IMR-90 (cell line): ENCODE data around the gene GNB4. TPM values are rescaled to one million over a fixed set of nuclear protein-coding genes. Genes with fewer than 3 reads are reported as not detected.

ENCODE experiments used
- ATAC-seq: fragments of 200-7000 bp; cut with Tn5 transposase; 2 replicates; pipeline ENCODE4 v1.9.1; 2020; ENCODE audit warnings: low read depth, mild to moderate bottlenecking, moderate library complexity
- BruUV-seq: library from RNA; stranded (reverse); fragments of 400-500 nt; replicated peaks from 2 replicates; lab custom pipeline; 2021; lab: Mats Ljungman, UMichigan
- CTCF ChIA-PET: fragments of 300-600 bp; formaldehyde crosslinking; extraction: SDS; loops from one replicate; lab custom pipeline; 2021; ENCODE audit warnings: antibody characterized with exemption; lab: Yijun Ruan, JAX
- POLR2A ChIA-PET: fragments of 300-600 bp; sonication (Branson Sonifier 250); formaldehyde crosslinking; loops from one replicate; lab custom pipeline; 2022; ENCODE audit warnings: antibody characterized with exemption; ENCODE audit not compliant: unreplicated experiment; lab: Charles Lee
- DNase-seq: peaks from one replicate; pipeline ENCODE4 v3.0.0; 2013
- H2AFZ ChIP-seq: replicated peaks from 2 replicates; pipeline ENCODE3; 2013; ENCODE audit warnings: low read length, mild to moderate bottlenecking; ENCODE audit not compliant: poor library complexity
- H2AK5ac ChIP-seq: 2 replicates; pipeline ENCODE4 v1.6.1; 2013; ENCODE audit warnings: low read depth, low read length, inconsistent platforms
- H2AK9ac ChIP-seq: replicated peaks from 2 replicates; pipeline ENCODE3; 2013; ENCODE audit warnings: mild to moderate bottlenecking, low read depth, low read length, moderate library complexity; ENCODE audit not compliant: poor library complexity
- H2BK120ac ChIP-seq: 2 replicates; pipeline ENCODE4 v1.6.1; 2013; ENCODE audit warnings: low read depth, low read length, inconsistent platforms
- H2BK15ac ChIP-seq: 3 replicates; pipeline ENCODE4 v1.6.1; 2013; ENCODE audit warnings: low read depth, low read length, inconsistent platforms
- H2BK20ac ChIP-seq: 2 replicates; pipeline ENCODE4 v1.6.1; 2013; ENCODE audit warnings: low read depth, mild to moderate bottlenecking, inconsistent platforms, low read length, moderate library complexity
- H2BK5ac ChIP-seq: 2 replicates; pipeline ENCODE4 v1.6.1; 2013; ENCODE audit warnings: mild to moderate bottlenecking, low read depth, low read length, inconsistent platforms; ENCODE audit not compliant: poor library complexity, severe bottlenecking
- H3K14ac ChIP-seq: replicated peaks from 2 replicates; pipeline ENCODE4 v1.6.1; 2013; ENCODE audit warnings: low read depth, low read length, inconsistent platforms
- H3K18ac ChIP-seq: 2 replicates; pipeline ENCODE4 v1.6.1; 2013; ENCODE audit warnings: low read depth, low read length, control low read depth
- H3K23ac ChIP-seq: 2 replicates; pipeline ENCODE4 v1.6.1; 2013; ENCODE audit warnings: low read depth, low read length, inconsistent platforms
- H3K27ac ChIP-seq: 2 replicates; pipeline ENCODE4 v1.5.1; 2013; ENCODE audit warnings: mild to moderate bottlenecking, control low read depth, low read length; ENCODE audit not compliant: insufficient read depth
- H3K27me3 ChIP-seq: 2 replicates; pipeline ENCODE4 v1.6.1; 2013; ENCODE audit warnings: low read length; ENCODE audit not compliant: control insufficient read depth, insufficient read depth
- H3K36me3 ChIP-seq: 2 replicates; pipeline ENCODE4 v1.6.1; 2013; ENCODE audit warnings: low read length, mixed read lengths; ENCODE audit not compliant: control insufficient read depth, insufficient read depth
- H3K4ac ChIP-seq: 2 replicates; pipeline ENCODE4 v1.6.1; 2013; ENCODE audit warnings: low read depth, low read length, inconsistent platforms
- H3K4me1 ChIP-seq: 2 replicates; pipeline ENCODE4 v1.6.1; 2013; ENCODE audit warnings: low read length, mixed read lengths; ENCODE audit not compliant: control insufficient read depth, insufficient read depth
- H3K4me2 ChIP-seq: 2 replicates; pipeline ENCODE4 v1.6.1; 2013; ENCODE audit warnings: low read depth, mild to moderate bottlenecking, control low read depth, low read length, moderate library complexity
- H3K4me3 ChIP-seq: 2 replicates; pipeline ENCODE4 v1.5.1; 2013; ENCODE audit warnings: low read depth, mild to moderate bottlenecking, control low read depth, low read length, moderate library complexity; ENCODE audit not compliant: insufficient read depth
- H3K56ac ChIP-seq: 2 replicates; pipeline ENCODE4 v1.6.1; 2013; ENCODE audit warnings: low read length, inconsistent platforms; ENCODE audit not compliant: insufficient read depth; ENCODE audit errors: extremely low read depth
- H3K79me1 ChIP-seq, 2 experiments: 2 replicates each; pipeline ENCODE4 v1.6.1; 2013; ENCODE audit warnings: low read length in 2 of 2, inconsistent platforms in 1 of 2, low read depth in 1 of 2
- H3K9ac ChIP-seq: 2 replicates; pipeline ENCODE4 v1.6.1; 2013; ENCODE audit warnings: low read depth, low read length, control low read depth
- H3K9me1 ChIP-seq: 2 replicates; pipeline ENCODE4 v1.6.1; 2013; ENCODE audit warnings: low read length, inconsistent platforms; ENCODE audit not compliant: insufficient read depth
- H3K9me3 ChIP-seq: 2 replicates; pipeline ENCODE4 v1.6.1; 2013; ENCODE audit warnings: low read length; ENCODE audit not compliant: control insufficient read depth, insufficient read depth
- H4K20me1 ChIP-seq: 2 replicates; pipeline ENCODE4 v1.6.1; 2013; ENCODE audit warnings: low read length, inconsistent platforms; ENCODE audit not compliant: insufficient read depth
- H4K5ac ChIP-seq: 2 replicates; pipeline ENCODE4 v1.6.1; 2013; ENCODE audit warnings: mild to moderate bottlenecking, low read depth, low read length, control low read depth
- H4K8ac ChIP-seq, 2 experiments: 2 replicates each; pipeline ENCODE4 v1.6.1; 2013; ENCODE audit warnings: low read depth in 2 of 2, low read length in 2 of 2, control low read depth in 1 of 2, inconsistent platforms in 1 of 2
- H4K91ac ChIP-seq: 2 replicates; pipeline ENCODE4 v1.6.1; 2013; ENCODE audit warnings: low read depth, low read length, inconsistent platforms; ENCODE audit not compliant: insufficient read depth
- POLR2A ChIP-seq: IDR thresholded peaks from 2 replicates; pipeline ENCODE4 v1.6.1; 2012; ENCODE audit warnings: mild to moderate bottlenecking, low read depth, low read length
- RFX5 ChIP-seq: IDR thresholded peaks from 2 replicates; pipeline ENCODE4 v1.8.0; 2012; ENCODE audit warnings: low read depth, mild to moderate bottlenecking, low read length, moderate library complexity
- SMC3 ChIP-seq: fragments of 150-350 bp; IDR thresholded peaks from 2 replicates; pipeline ENCODE4 v1.6.1; 2016; ENCODE audit warnings: low read depth, mild to moderate bottlenecking, antibody characterized with exemption, low read length, moderate library complexity
- WGBS, 2 experiments: methylation state at CpG; one replicate each; pipeline versions ENCODE4 v1.1.5 to v1.1.7; 2013; ENCODE audit warnings: missing lambda C conversion rate in 2 of 2; ENCODE audit not compliant: insufficient read length in 1 of 2; ENCODE audit errors: extremely low coverage in 2 of 2; 5-methylcytosine and 5-hydroxymethylcytosine counted together
- dilution Hi-C: fragments of 300-500 bp; cut with HindIII; formaldehyde crosslinking; loops from one replicate; pipeline ENCODE4 v1.14.3; 2018; ENCODE audit warnings: low sequenced_read_pairs; ENCODE audit not compliant: unreplicated experiment
- in situ Hi-C: fragments of 300-500 bp; cut with MboI; formaldehyde crosslinking; loops from 3 replicates; pipeline ENCODE4 v1.14.3; 2019; ENCODE audit warnings: low sequenced_read_pairs, inconsistent platforms, mixed read lengths
- intact Hi-C: fragments of 100-400 bp; cut with micrococcal nuclease; formaldehyde crosslinking; loops from 2 replicates; pipeline ENCODE4 v1.10.0; 2022
- polyA plus RNA-seq, 3 experiments: library from polyadenylated mRNA; depleted of rRNA; stranded (reverse); fragments of >200 nt; gene quantifications; 2 replicates each; pipeline ENCODE4 v1.2.3, GENCODE V29; 2012; ENCODE audit warnings: low replicate concordance in 1 of 3
- total RNA-seq: library from RNA; depleted of rRNA; stranded (reverse); fragments of >200 nt; gene quantifications from 2 replicates; pipeline ENCODE4 v1.2.3, GENCODE V29; 2012

GNB4 gene
- total and polyA plus RNA-seq, 2 of the 4 experiments (the other 2 are of a cell fraction): 22.1 to 112 TPM

- no TSS peak for BruUV-seq
Observed at GRCh38 chr3:179402963-179403362, 48.3 kb downstream of the GNB4 start.

More at GRCh38 chr3:179402963-179403362, 48.3 kb downstream of the GNB4 start:
- no peak overlapping the region for H3K18ac ChIP-seq
- ChIA-PET CTCF (interaction anchor here (0.6 to 0.7 kb wide), 2 partner anchors 46 to 155 kb away, joined by 3 read pairs; no protein-coding TSS in a partner anchor), POLR2A (no interaction called here)
- intact Hi-C loops: no loop called here
- no peak overlapping the region for H4K91ac ChIP-seq
- in situ Hi-C loops: no loop called here
- no peak overlapping the region for H3K4me3 ChIP-seq
- H3K4me1 ChIP-seq: peaks cover 3% of the 10 kb centered on the region
- no peak overlapping the region for H3K27ac ChIP-seq
- no peaks in the 10 kb centered on the region for H4K20me1 ChIP-seq
- H3K4ac ChIP-seq: no peak overlapping the region
- no peak overlapping the region for H3K14ac ChIP-seq
- no peak overlapping the region for H4K5ac ChIP-seq
- no peak overlapping the region for H4K8ac ChIP-seq
- TF ChIP-seq SMC3: no peak
- no peak for TF ChIP-seq POLR2A
- no peak for TF ChIP-seq RFX5
- no peaks in the 10 kb centered on the region for H3K27me3 ChIP-seq
- H2BK120ac ChIP-seq: no peak overlapping the region
- no peaks in the 10 kb centered on the region for H3K9me3 ChIP-seq
- H3K4me2 ChIP-seq: no peak overlapping the region
- H3K23ac ChIP-seq: no peak overlapping the region
- no peak overlapping the region for H2BK15ac ChIP-seq
- H2AFZ ChIP-seq: no peak overlapping the region
- whole genome bisulfite sequencing, 2 experiments: no CpG with 5 or more reads among the region's 5 CpGs
- DNase-seq (no peak), ATAC-seq (no peak)
- peaks cover 27% of the 10 kb centered on the region for H3K36me3 ChIP-seq
- H2AK9ac ChIP-seq: no peak overlapping the region
- H2BK5ac ChIP-seq: no peak overlapping the region
- H2BK20ac ChIP-seq: no peak overlapping the region
- H3K79me1 ChIP-seq: peaks cover 14 to 26% of the 10 kb centered on the region in 2 experiments
- no peak overlapping the region for H3K9ac ChIP-seq
- no peak overlapping the region for H2AK5ac ChIP-seq
- H3K56ac ChIP-seq: no peak overlapping the region
- 0 out of 2 replicates have a peak, but pooled peaks cover 2% of the 10 kb centered on the region for H3K9me1 ChIP-seq
- dilution Hi-C loops: no loop called here
